Measurements from ENCODE around the gene PFAS.

- TF ChIP-seq, protein P1, sequence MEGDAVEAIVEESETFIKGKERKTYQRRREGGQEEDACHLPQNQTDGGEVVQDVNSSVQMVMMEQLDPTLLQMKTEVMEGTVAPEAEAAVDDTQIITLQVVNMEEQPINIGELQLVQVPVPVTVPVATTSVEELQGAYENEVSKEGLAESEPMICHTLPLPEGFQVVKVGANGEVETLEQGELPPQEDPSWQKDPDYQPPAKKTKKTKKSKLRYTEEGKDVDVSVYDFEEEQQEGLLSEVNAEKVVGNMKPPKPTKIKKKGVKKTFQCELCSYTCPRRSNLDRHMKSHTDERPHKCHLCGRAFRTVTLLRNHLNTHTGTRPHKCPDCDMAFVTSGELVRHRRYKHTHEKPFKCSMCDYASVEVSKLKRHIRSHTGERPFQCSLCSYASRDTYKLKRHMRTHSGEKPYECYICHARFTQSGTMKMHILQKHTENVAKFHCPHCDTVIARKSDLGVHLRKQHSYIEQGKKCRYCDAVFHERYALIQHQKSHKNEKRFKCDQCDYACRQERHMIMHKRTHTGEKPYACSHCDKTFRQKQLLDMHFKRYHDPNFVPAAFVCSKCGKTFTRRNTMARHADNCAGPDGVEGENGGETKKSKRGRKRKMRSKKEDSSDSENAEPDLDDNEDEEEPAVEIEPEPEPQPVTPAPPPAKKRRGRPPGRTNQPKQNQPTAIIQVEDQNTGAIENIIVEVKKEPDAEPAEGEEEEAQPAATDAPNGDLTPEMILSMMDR (IDR thresholded peaks at IDR 0.05), result no peak
- no peak for TF ChIP-seq ZFX (IDR thresholded peaks at IDR 0.05; ENCODE audit: borderline replicate concordance)
Observed at GRCh38 chr17:8266648-8267479, 17.8 kb downstream of the PFAS start.

All from 22Rv1 (cell line).